Raji (cell line): ENCODE results near the gene APPL2.

Experiments
- POLR2A ChIP-seq: IDR thresholded peaks from 2 replicates; pipeline ENCODE4 v1.6.1; 2011; ENCODE audit warnings: low read depth, low read length, control low read depth; ENCODE audit not compliant: insufficient read depth

Gene APPL2

GRCh38 chr12:105196090-105196489 lies 39.9 kb downstream of the APPL2 start:
- no peak for TF ChIP-seq POLR2A

GRCh38 chr12:105194947-105195346 lies 41.0 kb downstream of the APPL2 start:
- no peak for TF ChIP-seq POLR2A

- TF ChIP-seq POLR2A, result no peak
These were observed 43.2 kb downstream of the APPL2 start for GRCh38 chr12:105192624-105193225.

GRCh38 chr12:105190530-105190929 lies 45.4 kb downstream of the APPL2 start:
- TF ChIP-seq POLR2A, result no peak

- no peak for TF ChIP-seq POLR2A
These were observed 46.7 kb downstream of the APPL2 start for GRCh38 chr12:105189293-105189692.

- TF ChIP-seq POLR2A, result no peak
These were observed 58.8 kb downstream of the APPL2 start for GRCh38 chr12:105177208-105177607.

- TF ChIP-seq POLR2A, result no peak
These were observed 60.5 kb downstream of the APPL2 start for GRCh38 chr12:105175397-105175990.

GRCh38 chr12:105171691-105172436 lies 64.1 kb downstream of the APPL2 start:
- no peak for TF ChIP-seq POLR2A

- TF ChIP-seq POLR2A, result no peak
These were observed 65.8 kb downstream of the APPL2 start for GRCh38 chr12:105170139-105170538.

GRCh38 chr12:105168006-105168405 lies 68.0 kb downstream of the APPL2 start:
- TF ChIP-seq POLR2A, result no peak

- TF ChIP-seq POLR2A, result no peak
These were observed 68.6 kb downstream of the APPL2 start for GRCh38 chr12:105167346-105167745.

GRCh38 chr12:105166736-105167135 lies 69.2 kb downstream of the APPL2 start:
- no peak for TF ChIP-seq POLR2A

GRCh38 chr12:105164068-105164467 lies 71.9 kb downstream of the APPL2 start:
- no peak for TF ChIP-seq POLR2A

GRCh38 chr12:105162174-105162573 lies 73.8 kb downstream of the APPL2 start:
- TF ChIP-seq POLR2A, result no peak

- TF ChIP-seq POLR2A, result no peak
These were observed 77.1 kb downstream of the APPL2 start for GRCh38 chr12:105158876-105159275.

- TF ChIP-seq POLR2A, result no peak
These were observed 78.4 kb downstream of the APPL2 start for GRCh38 chr12:105157606-105158005.

- TF ChIP-seq POLR2A, result no peak
These were observed 79.7 kb downstream of the APPL2 start for GRCh38 chr12:105156260-105156659.

- TF ChIP-seq POLR2A, result no peak
These were observed 93.7 kb downstream of the APPL2 start for GRCh38 chr12:105142259-105142658.
